Cerebellar nuclear complex (tissue), 1 donor: ENCODE measurements around the gene KCNK4.

Experiments
- DNase-seq, 2 experiments: peaks; one replicate each; lab custom pipeline; 2025; lab: John Stamatoyannopoulos, UW

KCNK4 gene

DNA sequence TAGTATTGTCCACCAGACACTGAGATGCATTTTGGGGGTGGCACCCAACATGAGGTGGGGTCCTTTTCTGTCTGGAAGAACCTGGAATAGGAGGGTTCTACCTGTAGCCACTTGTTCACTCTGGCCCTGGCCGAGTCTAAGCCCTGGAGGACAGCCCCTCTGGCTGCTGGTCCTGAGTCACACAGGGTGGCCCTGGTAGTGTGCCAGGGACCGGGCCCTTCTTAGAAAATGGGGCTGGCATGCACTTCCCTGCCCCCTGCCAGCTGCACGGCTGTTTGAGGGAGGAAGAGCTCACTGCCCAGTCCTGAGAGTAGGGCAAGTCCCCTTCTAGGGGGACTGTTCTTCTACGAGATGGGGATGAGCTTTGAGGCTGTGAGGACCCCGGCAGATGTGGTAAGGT, 37.6 kb upstream of the KCNK4 start:
- DNase-seq: no peak

DNA sequence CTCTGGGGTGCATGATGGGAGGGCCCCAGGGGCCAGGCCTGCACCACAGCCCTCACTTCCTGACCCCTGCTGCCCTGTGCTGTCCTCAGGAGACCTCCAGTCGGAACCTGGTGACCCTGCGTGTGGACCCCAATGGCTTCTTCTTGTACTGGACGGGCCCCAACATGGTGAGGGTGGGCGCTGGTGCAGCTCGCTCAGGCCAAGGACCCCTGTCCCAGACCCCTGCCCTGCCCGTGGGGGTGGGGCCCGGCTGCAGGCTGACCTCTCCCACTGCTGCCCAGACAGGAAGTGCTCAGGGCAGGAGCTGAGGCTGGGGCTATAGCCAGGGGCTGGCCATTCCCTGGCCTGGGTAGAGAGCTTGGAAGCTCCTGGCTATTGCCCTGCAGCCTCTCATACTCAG, 36.8 kb upstream of the KCNK4 start:
- no peak for DNase-seq

DNA sequence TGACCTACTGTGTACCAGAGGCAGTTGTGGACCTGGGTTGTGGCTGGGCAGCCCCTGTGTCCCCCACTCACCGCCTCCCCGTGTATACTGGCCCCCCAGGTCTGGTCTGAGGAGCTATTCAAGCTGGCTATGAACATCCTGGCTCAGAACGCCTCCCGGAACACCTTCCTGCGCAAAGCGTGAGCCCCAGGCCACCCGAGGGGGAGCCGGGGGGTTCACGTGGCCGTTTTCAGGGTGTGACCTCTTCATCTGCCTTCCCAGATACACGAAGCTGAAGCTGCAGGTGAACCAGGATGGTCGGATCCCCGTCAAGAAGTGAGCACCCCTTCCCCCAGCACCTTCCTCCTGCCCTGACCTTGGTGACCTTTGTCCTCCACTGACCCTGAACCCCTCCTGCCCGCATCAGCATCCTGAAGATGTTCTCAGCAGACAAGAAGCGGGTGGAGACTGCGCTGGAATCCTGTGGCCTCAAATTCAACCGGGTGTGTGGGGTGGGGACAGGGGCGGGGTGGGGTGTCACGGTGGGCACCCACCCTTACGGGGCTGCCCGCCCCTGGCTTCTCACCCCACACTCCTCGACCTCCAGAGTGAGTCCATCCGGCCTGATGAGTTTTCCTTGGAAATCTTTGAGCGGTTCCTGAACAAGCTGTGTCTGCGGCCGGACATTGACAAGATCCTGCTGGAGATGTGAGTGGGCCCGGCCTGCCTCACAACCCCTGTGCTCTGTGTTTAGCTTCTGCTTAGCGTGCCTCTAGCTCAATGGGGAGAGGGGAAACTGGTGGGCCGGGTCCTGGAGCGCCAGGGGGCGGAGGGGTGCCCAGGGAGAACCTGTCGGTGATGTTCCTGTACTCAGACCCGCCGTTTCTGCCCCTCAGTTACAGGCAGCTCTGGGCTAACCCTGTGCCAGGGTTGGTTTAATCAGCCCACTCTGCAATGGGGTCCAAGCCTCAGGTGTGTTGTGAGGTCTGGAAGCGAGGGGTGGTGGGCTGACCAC, 35.7 kb upstream of the KCNK4 start:
- no peak for DNase-seq

DNA sequence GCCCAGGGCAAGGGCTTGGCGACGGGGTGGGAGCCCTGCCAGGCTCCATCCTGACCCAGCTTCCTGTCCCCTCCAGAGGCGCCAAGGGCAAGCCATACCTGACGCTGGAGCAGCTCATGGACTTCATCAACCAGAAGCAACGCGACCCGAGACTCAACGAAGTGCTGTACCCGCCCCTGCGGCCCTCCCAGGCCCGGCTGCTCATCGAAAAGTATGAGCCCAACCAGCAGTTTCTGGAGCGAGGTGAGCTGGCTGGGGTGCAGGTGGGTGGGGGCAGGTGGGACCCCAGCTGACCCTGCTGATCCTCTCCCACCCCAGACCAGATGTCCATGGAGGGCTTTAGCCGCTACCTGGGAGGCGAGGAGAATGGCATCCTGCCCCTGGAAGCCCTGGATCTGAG, 34.8 kb upstream of the KCNK4 start:
- DNase-seq: no peak

DNA sequence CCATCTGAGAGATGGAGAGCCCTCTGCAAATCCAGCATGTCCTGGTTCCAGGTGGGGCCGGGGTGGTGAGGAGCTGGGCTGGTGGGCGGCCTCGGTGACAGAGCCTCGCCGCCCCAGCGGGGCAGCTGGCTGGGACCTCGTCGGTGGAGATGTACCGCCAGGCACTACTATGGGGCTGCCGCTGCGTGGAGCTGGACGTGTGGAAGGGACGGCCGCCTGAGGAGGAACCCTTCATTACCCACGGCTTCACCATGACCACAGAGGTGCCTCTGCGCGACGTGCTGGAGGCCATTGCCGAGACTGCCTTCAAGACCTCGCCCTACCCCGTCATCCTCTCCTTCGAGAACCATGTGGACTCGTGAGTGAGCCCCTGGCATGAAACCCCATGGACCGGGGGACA, 32.7 kb upstream of the KCNK4 start:
- DNase-seq: no peak

GRCh38 chr11:64258946-64259532, 32.1 kb upstream of the KCNK4 start:
- DNase-seq: no peak

DNA sequence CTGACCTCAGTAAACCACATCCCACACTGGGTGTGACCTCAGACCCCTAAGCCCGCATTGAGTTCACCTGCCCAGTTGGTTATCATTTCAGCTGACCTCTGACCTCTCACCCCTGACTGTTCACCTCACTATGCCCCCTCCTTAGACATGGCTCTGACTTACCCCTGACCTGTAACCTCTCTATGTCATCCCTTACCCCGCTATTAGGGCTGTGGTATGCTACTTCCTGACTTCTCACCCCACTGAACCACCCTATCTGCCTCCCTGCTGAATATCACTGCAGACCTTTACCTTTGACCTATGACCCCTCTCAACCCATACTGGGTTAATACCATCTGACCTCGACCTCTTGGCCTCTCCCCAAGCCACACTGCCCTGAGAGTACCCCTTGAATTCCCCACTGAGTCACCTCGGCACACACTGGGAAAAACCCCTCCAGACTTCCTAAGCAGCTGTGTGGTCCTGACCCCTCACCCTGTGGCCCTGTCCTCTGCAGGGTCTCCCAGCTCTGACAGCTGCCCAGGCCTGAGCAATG, 31.5 kb upstream of the KCNK4 start:
- no peak for DNase-seq

GRCh38 chr11:64260147-64260708, 30.9 kb upstream of the KCNK4 start:
- DNase-seq: no peak

DNA sequence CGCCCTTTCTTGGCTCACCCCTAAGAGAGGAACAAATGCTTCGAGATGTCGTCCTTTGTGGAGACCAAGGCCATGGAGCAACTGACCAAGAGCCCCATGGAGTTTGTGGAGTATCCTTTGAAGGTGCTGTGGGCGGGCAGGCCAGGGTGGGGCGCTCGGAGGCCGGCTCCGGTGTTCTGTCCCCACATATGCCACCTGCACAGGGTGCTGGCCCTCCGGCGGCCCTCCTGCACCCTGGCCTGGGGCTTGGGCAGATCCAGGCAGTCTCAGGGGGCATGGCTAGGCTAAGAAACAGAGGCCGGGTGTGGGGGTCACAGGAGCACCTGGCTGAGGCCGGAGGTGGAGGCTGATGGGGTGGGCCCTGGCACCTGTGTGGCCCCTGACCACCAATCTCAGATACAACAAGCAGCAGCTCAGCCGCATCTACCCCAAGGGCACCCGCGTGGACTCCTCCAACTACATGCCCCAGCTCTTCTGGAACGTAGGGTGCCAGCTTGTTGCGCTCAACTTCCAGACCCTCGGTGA, 29.5 kb upstream of the KCNK4 start:
- DNase-seq: no peak

- no peak for DNase-seq
These were observed 28.7 kb upstream of the KCNK4 start for GRCh38 chr11:64262271-64263002.

DNA sequence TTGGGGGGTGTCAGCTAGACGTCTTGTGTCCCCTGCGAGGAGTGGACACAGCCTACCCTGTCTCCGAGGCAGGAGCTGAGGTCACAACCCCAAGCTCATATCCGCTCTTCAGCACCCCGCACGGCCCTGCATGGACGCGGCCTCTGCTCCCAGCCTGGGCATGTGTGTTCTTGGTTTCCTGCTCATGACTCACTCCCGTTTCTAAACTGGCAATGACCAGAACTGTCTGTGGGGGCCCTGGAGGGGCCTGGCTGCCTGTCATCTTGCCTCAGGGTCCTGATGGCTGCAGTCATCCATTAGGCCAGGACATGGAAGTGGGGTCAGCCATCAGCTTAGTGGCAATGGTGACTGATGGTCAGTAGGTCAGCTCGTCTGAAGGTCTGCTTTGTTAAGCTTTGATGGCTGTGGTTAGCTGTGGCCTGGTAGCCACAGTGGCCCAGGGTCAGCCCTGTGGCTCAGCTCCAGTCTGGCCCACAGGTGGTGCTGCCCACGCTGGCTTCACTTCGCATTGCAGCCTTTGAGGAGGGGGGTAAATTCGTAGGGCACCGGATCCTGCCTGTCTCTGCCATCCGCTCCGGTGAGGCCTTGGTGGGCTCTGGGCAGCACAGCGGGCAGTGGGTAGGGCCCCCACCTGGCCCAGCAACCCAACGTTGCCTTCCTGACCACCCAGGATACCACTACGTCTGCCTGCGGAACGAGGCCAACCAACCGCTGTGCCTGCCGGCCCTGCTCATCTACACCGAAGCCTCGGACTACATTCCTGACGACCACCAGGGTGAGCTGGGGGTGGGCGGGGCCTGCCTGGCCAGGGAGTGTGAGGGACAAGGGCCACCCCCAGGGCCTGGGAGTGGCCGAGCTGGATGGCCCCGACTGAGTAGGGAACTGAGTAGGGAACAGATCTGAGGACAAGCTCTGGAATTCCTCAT, 27.8 kb upstream of the KCNK4 start:
- DNase-seq: no peak

- DNase-seq: no peak
These were observed 27.2 kb upstream of the KCNK4 start for GRCh38 chr11:64263947-64264317.

DNA sequence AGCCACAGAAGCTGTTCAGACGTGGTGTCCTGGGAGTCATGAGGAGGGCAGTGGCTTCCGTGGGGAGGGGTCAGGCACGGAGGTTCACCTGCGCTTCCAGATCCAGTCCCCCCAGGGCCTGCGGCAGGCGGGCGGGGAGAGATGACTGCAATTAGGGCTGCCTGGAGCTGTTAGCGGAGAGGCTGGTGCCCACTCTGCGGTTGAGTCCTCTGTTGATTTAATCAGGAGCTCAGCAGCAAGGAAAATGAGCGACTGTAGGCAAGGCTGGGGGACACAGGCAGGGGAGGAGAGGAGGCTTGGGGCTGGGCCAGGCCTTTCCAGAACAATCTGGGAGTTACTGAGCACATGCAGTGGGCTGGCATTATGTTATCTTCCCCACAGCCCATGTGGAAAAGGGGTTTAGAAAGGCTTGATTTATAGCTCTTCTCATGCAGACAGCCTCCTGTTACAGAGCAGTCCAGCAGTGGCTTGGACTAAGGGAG, 26.7 kb upstream of the KCNK4 start:
- DNase-seq: no peak

GRCh38 chr11:64265176-64266160, 25.6 kb upstream of the KCNK4 start:
- no peak for DNase-seq

DNA sequence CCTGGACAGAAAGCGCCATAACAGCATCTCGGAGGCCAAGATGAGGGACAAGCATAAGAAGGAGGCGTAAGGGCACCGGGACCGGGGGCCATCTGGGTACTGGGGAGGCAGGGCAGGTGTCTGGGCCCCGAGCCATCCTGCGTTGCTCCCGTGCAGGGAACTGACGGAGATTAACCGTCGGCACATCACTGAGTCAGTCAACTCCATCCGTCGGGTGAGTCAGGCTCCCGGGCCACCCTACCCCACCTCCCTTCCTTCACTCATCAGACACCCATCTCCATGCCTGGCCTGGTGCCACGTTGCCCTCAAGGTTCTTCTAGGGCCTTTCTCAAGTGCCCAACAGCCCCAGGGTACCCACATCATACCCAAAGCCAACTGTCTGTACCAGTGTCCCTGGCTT, 24.8 kb upstream of the KCNK4 start:
- no peak for DNase-seq

- DNase-seq: no peak
These were observed 23.7 kb upstream of the KCNK4 start for GRCh38 chr11:64267207-64267945.

GRCh38 chr11:64268025-64268892, 22.8 kb upstream of the KCNK4 start:
- DNase-seq: no peak
